ENCODE results near the gene TMEM234.
"Not testable (repeated sequence)": the region's sequence is repeated elsewhere in the genome, so short reads cannot be mapped to it uniquely, and the experiment has no call there.

The TMEM234 gene

DNA sequence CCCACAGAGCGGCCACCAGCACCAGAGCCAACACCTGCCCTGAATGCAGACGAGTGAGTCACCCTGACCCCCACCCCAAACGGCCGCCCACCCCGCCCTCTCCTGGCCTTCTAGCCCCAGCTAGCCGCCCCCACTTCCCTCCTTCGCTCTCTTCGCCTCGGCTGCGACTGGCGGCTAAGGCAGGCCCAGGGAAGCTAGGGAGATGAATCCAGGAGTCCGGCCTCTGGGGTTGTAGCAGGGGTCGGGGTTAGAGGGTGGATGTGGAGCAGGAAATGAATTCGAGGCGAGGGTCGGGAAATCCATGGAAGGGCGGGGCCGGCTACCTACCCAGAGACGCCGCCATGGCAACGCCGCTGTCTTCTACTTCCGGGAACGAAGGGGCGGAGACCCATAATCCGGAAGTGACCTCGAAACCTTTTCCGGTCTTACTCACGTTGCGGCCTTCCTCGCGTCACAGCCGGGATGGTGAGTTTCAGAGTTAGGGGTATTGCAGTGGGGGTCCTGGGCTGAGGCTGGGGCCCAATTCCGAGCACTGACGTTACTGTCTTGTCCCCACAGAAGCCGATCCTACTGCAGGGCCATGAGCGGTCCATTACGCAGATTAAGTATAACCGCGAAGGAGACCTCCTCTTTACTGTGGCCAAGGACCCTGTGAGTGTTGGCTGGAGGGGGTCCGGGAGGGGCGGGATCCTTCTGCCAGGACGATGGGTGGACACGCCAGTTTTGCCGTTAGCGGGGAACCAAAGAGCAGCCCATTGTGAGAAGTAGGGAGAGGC lies at the start of gene TMEM234, which contains the start of gene EIF3I:
Gene TMEM234 (minus strand): TSS at position 374 of the 776 bp plus-strand sequence. CDS start 31 bp downstream, at position 343.
Gene EIF3I (plus strand): TSS at position 428 of the 776 bp plus-strand sequence. CDS start 35 bp downstream, at position 463.
- DNase-seq, result peak; percentile 72

- no peak for DNase-seq
Observed at GRCh38 chr1:32269744-32270143, 47.6 kb upstream of the TMEM234 start.

DNA sequence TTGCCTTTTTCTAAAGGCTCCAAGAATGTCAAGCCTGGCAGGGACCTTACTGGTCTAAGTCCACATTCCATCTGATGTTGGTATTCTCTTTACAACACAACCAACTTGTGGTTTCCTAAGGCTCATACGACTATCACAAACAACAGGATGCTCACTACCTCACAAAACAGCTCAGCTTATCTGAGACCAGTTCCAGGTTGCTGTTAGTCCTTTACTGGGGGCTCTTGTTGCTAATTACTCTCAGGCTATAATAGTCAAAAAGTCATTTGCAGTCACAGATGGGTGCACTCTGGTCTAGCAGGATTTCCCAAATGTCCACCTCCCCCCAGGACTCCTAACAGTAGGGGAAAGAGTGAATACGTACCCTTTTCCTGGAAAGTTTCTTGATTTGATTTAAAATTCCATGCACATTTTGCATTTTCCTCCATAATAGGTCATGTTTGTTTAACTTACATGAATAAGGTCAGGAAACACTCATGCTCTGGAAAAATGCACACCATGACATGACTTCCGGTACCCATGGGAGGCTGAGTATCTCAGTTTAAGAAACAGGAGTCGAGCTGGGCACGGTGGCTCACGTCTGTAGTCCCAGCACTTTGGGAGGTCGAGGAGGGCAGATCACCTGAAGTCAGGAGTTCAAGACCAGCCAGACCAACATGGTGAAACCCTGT lies 44.9 kb upstream of the TMEM234 start:
- DNase-seq, result no peak

DNA sequence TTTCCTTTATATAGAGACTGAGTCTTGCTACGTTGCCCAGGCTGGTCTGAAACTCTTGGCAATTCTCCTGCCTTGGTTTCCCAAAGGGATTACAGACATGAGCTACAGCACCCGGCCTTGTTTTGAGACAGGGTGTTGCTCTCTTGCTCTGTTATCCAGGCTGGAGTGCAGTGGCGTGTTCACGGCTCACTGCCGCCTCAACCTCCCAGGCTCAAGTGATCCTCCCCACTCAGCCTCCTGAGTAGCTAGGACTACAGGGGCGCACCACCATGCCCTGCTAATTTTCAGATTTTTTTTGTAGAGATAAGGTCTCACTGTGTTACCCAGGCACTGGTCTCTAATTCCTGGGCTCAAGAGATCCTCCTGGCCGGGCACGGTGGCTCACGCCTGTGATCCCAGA lies 43.7 kb upstream of the TMEM234 start:
- DNase-seq, result no peak

DNA sequence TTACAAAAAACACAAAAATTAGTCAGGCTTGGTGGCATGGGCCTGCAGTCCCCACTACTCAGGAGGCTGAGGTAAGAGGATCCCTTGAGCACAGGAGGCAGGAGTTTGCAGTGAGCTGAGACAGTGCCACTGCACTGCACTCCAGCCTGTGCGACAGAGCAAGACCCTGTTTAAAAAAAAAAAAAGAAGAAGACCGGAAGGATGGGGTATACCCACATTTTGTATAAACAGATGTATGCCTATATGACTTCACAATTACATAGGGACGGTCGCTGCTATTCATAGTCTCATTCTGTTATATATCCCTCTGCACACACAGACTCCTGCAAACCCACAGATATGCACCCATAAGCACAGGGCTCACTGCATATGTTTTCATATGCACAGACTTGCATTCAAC lies 41.6 kb upstream of the TMEM234 start:
- DNase-seq, result no peak

DNA sequence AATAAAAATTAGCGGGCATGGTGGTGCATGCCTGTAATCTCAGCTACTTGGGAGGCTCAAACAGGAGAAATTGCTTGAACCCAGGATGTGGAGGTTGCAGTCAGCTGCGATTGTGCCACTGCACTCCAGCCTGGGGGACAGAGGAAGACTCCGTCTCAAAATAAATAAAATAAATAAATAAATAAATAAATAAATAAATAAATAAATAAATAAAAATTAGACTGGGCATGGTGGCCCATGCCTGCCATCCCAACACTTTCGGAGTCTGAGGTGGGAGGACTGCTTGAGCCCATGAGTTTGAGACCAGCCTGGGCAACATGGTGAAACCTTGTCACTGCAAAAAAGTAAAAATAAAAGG lies 41.1 kb upstream of the TMEM234 start:
- DNase-seq, result not testable (repeated sequence)

DNA sequence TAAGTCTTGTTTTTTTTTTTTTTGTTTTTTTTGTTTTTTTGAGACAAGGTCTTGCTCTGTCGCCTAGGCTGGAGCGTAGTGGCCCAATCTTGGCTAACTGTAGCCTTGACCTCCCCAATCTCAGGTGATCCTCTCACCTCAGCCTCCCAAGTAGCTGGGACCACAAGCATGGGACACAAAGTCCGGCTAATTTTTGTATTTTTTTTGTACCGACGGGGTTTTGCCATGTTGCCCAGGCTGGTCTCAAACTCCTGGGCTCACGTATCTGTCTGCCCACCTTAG lies 35.0 kb upstream of the TMEM234 start:
- DNase-seq, result no peak

DNA sequence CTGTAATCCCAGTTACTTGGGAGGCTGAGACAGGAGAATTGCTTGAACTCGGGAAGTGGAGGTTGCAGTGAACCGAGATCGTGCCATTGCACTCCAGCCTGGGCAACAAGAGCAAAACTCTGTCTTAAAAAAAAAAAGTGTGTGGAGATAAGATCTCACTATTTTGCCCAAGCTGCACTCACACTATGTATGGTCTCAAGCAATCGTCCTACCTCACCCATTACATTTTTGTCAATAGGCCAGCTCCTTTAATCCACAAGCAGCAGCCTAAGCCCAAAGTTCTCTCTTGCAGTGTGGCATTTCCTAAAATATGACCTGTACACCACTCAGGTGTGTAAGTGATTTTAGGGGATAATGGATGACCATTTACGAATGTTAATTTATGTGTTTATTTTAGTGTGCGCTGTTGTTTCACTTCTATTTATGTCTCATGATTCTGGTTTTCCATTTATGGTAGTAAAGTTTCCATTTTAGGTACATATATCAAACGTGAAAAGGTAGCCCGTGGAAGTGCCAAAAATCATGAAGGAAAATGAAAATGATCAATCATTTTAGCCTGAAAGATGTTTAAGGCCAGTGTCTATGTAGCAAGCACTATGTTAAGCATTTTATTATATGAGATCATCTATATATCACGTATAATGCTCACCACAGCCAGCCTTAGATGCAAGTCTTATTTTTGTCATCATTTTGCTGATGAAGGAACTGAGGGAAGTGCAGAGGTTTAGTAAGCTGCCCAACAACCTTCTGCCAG lies 34.5 kb upstream of the TMEM234 start:
- no peak for DNase-seq

GRCh38 chr1:32255072-32256071 lies 33.2 kb upstream of the TMEM234 start:
- no peak for DNase-seq

GRCh38 chr1:32250893-32251716 lies 29.0 kb upstream of the TMEM234 start, which contains the start of gene LCK:
Gene LCK, plus strand, starts transcription at chr1:32251265. Its CDS starts 23,065 bp downstream, at chr1:32274330.
- no peak for DNase-seq

DNA sequence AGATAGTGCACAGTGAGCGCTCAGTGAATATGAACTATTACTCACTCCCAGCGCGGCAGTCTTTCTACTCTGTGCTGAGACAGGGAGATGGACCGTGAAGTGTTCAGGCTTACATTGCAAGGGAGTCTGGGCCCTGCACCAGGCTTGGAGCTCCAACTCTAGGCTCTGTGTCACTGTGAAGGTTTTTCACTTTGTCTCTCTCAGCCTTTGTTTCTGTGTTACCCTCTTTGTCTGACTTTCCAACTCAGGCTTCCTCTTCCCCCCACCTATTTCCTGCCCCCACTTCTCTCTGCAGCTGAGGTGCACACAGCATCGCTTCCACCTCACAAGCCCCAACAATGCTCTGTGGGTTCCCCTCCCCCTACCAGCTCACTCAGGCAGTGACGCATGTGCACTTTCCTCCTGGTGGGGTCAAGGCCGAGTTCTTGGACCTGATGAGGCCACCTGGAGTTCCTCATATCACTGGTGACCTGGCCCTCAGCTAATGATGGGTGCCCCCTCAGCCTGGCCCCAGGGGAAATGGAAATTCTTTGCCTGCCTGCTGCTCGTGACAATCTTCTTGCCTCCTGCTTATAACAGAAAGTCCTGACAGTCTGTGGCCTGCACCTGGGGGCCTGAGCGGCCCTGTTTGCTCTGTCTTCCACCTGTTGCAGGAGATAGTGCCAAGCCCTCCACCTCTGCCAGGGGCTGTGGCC lies 27.8 kb upstream of the TMEM234 start:
- DNase-seq, result no peak

DNA sequence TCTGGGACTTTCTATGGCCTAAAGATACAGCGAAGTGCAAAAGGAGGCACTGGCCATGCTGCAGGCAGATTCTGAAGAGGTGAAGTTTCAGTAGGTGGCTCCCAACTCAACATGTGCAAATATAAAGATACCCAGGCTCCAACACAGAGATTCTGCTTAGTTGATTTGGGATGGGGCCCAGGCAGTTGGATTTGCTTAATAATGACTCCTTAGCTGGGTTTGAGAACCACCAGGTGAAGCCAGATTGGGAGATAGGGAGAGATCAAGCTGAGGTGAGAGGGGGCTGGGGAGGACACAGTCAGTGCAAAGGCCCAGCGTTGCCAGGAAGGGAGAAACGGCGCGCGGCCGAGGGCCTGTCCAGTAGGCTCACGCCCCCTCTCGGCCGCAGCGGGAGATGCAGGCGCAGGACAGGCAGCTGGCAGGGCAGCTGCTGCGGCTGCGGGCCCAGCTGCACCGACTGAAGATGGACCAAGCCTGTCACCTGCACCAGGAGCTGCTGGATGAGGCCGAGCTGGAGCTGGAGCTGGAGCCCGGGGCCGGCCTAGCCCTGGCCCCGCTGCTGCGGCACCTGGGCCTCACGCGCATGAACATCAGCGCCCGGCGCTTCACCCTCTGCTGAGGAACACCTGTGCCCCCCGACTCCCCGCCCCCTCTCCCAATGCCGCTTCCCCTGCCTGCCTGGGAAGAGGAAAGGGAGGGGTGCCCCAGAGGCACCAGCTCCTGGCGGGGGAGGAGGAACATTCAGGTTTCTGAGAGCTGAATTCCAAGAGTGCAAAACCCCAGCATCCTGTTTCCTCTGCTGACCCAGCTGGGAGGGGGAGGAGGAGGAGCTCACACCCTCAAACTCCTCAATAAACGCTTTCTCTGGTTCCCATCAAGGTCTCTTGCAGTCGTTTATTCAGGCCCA lies 26.1 kb upstream of the TMEM234 start:
- DNase-seq, result peak; percentile 75

GRCh38 chr1:32247452-32247851 lies 25.3 kb upstream of the TMEM234 start:
- no peak for DNase-seq

DNA sequence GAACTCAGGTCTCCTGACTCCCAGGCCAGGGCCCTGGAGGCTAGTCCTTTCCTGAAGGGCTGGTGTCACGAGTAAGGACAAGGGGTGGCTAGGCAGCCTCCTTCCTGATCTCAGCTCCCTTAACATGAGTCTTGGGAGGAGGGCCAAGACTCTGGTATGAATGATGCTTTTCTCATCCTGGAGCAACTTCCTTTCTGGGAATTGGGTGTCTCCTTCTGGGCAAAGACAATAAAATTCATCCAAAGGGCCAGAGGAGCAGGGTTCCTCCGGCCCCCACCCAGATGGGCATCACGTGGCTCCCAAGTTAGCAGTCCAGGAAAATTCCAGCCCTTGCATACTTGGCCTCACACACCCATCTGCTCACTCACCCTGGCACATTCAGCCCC lies 24.7 kb upstream of the TMEM234 start, which contains the start of gene FAM167B:
Gene FAM167B (plus strand): TSS at position 335 of the 386 bp plus-strand sequence. CDS start 200 bp downstream, outside the sequence.
- DNase-seq, result no peak

- no peak for DNase-seq
Observed at GRCh38 chr1:32242341-32242851, 20.2 kb upstream of the TMEM234 start.

DNA sequence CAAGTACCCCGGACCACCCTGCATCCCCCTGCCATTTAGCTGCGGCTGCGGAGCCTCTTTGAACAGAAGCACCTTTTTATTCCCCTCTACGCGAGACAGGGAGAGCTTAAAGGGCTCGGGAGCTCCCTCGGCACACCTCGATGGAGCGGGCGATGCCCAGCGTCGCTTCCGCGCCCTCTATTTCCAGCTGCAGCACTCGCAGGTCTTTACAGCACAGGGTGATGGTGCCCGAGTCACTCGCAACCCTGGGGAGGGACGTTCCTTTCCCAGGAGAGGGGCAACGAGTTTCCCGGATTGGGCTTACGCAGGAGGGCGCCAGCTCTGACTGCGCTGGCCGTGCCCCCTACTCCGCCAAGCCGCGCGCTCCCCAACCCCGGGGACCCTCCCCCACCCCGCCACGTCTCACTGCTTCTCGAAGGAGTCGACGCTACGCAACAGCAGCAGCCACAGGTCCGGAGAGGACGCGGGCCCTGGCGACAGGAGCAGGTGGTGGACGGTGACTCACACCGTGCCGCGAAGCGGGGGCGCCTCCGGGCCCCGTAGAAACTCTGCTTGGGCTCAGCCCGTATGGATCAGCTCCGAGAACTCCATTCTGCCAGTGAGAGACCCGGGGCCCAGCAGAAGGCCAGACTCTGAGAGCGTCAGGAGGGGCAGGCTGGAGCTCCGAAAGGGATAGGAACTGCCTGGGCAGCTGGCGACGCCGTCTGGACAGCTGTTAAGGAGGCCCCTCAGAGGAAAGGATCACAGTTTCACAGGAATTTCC lies 19.0 kb upstream of the TMEM234 start:
- DNase-seq, result peak; percentile 39

DNA sequence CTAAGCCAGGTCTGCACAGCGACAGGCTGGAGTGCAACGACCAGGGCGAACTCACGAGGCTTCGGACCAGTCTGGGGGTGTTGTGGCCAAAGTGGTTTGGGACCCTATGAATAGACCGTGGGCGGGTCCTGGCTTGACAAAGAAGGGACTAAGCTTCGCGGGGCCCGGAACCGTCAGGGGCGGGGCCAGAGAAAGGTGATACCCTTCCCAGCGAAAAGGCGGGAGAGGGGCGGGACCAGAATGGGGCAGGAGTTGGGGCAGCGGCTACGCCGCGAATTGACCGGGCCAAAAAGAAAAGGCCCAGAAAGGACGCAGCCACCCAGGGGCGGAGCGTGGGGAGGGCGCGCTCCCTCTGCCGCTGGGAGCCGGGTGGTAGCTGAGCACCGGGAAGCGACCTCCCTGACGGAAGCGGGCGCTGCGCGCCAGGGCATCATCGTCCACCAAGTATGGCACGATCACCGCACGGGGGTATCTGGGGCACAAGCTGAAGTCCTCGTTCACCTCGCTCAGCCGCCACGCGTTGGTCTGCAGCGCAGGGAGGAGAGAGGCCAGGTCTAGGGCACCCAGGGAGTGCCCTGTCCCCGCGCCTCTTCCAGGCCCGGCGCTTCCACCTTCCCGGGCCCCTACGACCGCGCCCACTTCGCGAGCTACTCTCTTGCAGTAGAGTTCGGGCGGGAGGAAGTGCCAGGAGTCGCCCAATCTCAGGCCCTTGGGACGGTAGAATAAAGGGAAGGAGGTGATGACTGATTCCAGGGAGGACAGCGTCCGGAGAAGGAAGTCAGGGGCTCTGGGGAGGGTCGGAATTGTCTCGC lies 18.2 kb upstream of the TMEM234 start:
- peak; percentile 79 for DNase-seq

GRCh38 chr1:32239790-32240139 lies 17.6 kb upstream of the TMEM234 start:
- no peak for DNase-seq
